ENCODE measurements around the gene TMEM52. TPM values are rescaled to one million over a fixed set of nuclear protein-coding genes. Genes with fewer than 3 reads are reported as not detected.

Gene TMEM52
- total RNA-seq, 2 experiments from 2014 or later: not detected

- POLR2A ChIA-PET: interaction anchor here (1.3 kb wide), 1 partner anchor 131 kb away, joined by 3 read pairs; no protein-coding TSS in a partner anchor
- DNase-seq (no peak), ATAC-seq (ENCODE audit: low read depth) (no peak)
- Mint-ChIP-seq H3K36me3 (no peaks in the 10 kb centered on the region), H3K27ac (no peak overlapping the region), H3K4me1 (peaks cover 12% of the 10 kb centered on the region), H3K4me3 (peak overlapping the region; percentile 70), H3K27me3 (peaks cover 4% of the 10 kb centered on the region), H3K9me3 (no peaks in the 10 kb centered on the region)
Measured at GRCh38 chr1:1910651-1911331, 8.3 kb downstream of the TMEM52 start.

- peak overlapping the region; percentile 77 for H3K27ac Mint-ChIP-seq
- DNase-seq (no peak), ATAC-seq (ENCODE audit: low read depth) (no peak)
- no peaks in the 10 kb centered on the region for H3K36me3 Mint-ChIP-seq
- no peaks in the 10 kb centered on the region for H3K9me3 Mint-ChIP-seq
- POLR2A ChIA-PET: interaction anchor here (0.7 to 1.7 kb wide), 3 partner anchors 12 to 186 kb away, joined by 3 to 7 read pairs (median 5); partner anchors contain the start of gene CDK11A
- H3K4me1 Mint-ChIP-seq: peaks cover 12% of the 10 kb centered on the region
- H3K4me3 Mint-ChIP-seq: peak overlapping the region; percentile 70
- peaks cover 4% of the 10 kb centered on the region for H3K27me3 Mint-ChIP-seq
Measured at GRCh38 chr1:1910033-1910465, 9.0 kb downstream of the TMEM52 start.

- Mint-ChIP-seq H3K27ac (peak overlapping the region; percentile 73), H3K27me3 (peaks cover 3% of the 10 kb centered on the region), H3K9me3 (no peaks in the 10 kb centered on the region), H3K4me3 (peak overlapping the region; percentile 71), H3K36me3 (no peaks in the 10 kb centered on the region), H3K4me1 (peaks cover 12% of the 10 kb centered on the region)
- ATAC-seq (ENCODE audit: low read depth) (peak; percentile 19), DNase-seq (no peak)
- POLR2A ChIA-PET: interaction anchor here (0.9 to 4.9 kb wide), 13 partner anchors 9 to 278 kb away, joined by 3 to 38 read pairs (median 4); partner anchors contain the start of gene NADK
Measured at GRCh38 chr1:1908506-1908791, 10.6 kb downstream of the TMEM52 start.

- H3K36me3 Mint-ChIP-seq: no peaks in the 10 kb centered on the region
- peaks cover 12% of the 10 kb centered on the region for H3K4me1 Mint-ChIP-seq
- peak; percentile 38 for DNase-seq
- peaks cover 1% of the 10 kb centered on the region for H3K27me3 Mint-ChIP-seq
- ATAC-seq (ENCODE audit: low read depth): no peak
- H3K9me3 Mint-ChIP-seq: no peaks in the 10 kb centered on the region
- no peak overlapping the region for H3K4me3 Mint-ChIP-seq
- POLR2A ChIA-PET: interaction anchor here (2.5 to 4.9 kb wide), 2 partner anchors 128 to 137 kb away, joined by 6 to 38 read pairs; partner anchors contain the start of gene NADK
- H3K27ac Mint-ChIP-seq: no peak overlapping the region
Measured at GRCh38 chr1:1907098-1907736, 11.9 kb downstream of the TMEM52 start.

DNA sequence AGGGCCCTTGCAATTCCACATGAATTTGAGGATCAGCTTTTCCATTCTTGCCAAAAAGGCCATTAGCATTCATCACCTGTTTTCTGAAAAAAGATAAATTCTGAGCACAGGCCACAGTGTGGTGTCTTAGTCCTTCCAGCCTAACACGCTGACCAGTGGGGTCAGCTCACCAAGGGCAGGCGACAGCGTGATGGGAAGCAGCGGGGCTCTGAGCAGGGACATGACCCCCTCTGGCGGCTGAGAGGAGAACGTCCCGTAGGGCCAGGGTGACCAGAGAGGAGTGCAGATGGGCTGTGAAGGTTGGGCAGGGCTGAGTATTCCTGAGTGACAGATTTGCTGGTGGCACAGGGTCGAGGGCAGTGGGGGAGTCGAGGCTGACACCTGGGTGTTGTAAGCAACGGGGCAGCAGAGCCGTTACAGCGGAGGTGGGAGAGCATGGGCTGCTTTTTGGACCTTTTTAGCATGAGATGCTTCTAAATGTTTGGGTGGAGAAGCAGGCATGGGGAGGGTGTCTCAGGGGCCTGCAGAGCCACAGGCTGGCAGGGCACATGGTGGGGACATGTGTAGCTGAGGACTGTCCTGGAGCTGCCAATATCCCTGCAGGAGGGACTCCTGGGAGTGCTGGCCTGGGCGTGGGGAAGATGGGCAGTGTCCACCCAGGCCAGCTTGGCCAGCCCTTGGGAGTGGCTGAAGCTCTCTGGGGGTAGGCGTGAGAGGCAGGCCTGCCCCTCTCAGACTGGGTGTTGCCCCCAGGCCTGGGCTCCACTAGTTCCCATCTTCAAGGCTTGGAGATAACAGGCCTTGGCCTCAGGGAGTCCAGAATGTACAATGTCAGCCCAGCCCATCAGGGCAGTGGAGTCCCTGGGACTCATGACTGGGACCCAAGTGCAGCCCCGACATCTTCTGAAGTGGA, 12.6 kb downstream of the TMEM52 start:
- POLR2A ChIA-PET: interaction anchor here (4.9 kb wide), 1 partner anchor 128 kb away, joined by 38 read pairs; the partner anchor contains the start of gene NADK
- DNase-seq (peak; percentile 73), ATAC-seq (ENCODE audit: low read depth) (peak; percentile 27)
- Mint-ChIP-seq H3K4me1 (peaks cover 12% of the 10 kb centered on the region), H3K27ac (peak overlapping the region; percentile 78), H3K36me3 (no peaks in the 10 kb centered on the region), H3K4me3 (peak overlapping the region; percentile 30), H3K27me3 (peaks cover 1% of the 10 kb centered on the region), H3K9me3 (no peaks in the 10 kb centered on the region)

GRCh38 chr1:1903224-1903623, 15.9 kb downstream of the TMEM52 start:
- DNase-seq (no peak), ATAC-seq (ENCODE audit: low read depth) (no peak)
- Mint-ChIP-seq H3K4me3 (no peak overlapping the region), H3K9me3 (no peaks in the 10 kb centered on the region), H3K27ac (no peak overlapping the region), H3K36me3 (no peaks in the 10 kb centered on the region), H3K4me1 (peaks cover 10% of the 10 kb centered on the region), H3K27me3 (peaks cover 7% of the 10 kb centered on the region)
- POLR2A ChIA-PET: no interaction called here

GRCh38 chr1:1901641-1902294, 17.3 kb downstream of the TMEM52 start:
- Mint-ChIP-seq H3K36me3 (no peaks in the 10 kb centered on the region), H3K9me3 (no peaks in the 10 kb centered on the region), H3K4me3 (no peak overlapping the region), H3K27ac (no peak overlapping the region), H3K4me1 (peaks cover 7% of the 10 kb centered on the region), H3K27me3 (peaks cover 7% of the 10 kb centered on the region)
- ATAC-seq (ENCODE audit: low read depth): no peak
- no peak for DNase-seq
- POLR2A ChIA-PET: interaction anchor here (0.8 kb wide), 1 partner anchor 125 kb away, joined by 3 read pairs; no protein-coding TSS in a partner anchor

GRCh38 chr1:1900883-1901640, 18.0 kb downstream of the TMEM52 start:
- H3K4me1 Mint-ChIP-seq: peaks cover 3% of the 10 kb centered on the region
- H3K9me3 Mint-ChIP-seq: no peaks in the 10 kb centered on the region
- peaks cover 7% of the 10 kb centered on the region for H3K27me3 Mint-ChIP-seq
- H3K27ac Mint-ChIP-seq: no peak overlapping the region
- POLR2A ChIA-PET: no interaction called here
- H3K4me3 Mint-ChIP-seq: no peak overlapping the region
- no peaks in the 10 kb centered on the region for H3K36me3 Mint-ChIP-seq
- no peak for DNase-seq
- ATAC-seq (ENCODE audit: low read depth): no peak

DNA sequence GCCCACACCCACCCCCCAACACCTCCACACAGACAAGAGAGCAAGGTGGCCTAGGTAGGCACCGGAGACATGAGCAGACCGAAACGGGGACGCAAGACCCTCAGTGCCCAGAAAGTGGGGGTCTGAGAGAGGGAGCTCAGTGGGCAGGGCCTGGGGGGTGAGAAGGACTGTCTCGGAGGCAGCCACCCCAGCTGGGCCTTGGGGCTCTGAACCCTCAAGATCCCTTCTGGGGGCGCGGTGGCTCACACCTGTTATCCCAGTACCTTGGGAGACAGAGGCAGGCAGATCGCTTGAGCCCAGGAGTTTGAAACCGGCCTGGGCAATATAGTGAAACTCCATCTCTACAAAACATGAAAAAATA, 19.1 kb downstream of the TMEM52 start:
- no peak for ATAC-seq (ENCODE audit: low read depth)
- no peak for DNase-seq
- Mint-ChIP-seq H3K27me3 (peaks cover 7% of the 10 kb centered on the region), H3K4me3 (no peak overlapping the region), H3K4me1 (peaks cover 4% of the 10 kb centered on the region), H3K36me3 (no peaks in the 10 kb centered on the region), H3K27ac (no peak overlapping the region), H3K9me3 (no peaks in the 10 kb centered on the region)
- POLR2A ChIA-PET: interaction anchor here (0.9 kb wide), 1 partner anchor 9 kb away, joined by 3 read pairs; no protein-coding TSS in a partner anchor

- peak; percentile 44 for DNase-seq
- Mint-ChIP-seq H3K9me3 (no peaks in the 10 kb centered on the region), H3K27me3 (peaks cover 7% of the 10 kb centered on the region), H3K36me3 (no peaks in the 10 kb centered on the region), H3K27ac (peak overlapping the region; percentile 45), H3K4me1 (peaks cover 10% of the 10 kb centered on the region), H3K4me3 (no peak overlapping the region)
- POLR2A ChIA-PET: interaction anchor here (0.6 to 1.5 kb wide), 3 partner anchors 9 to 16 kb away, joined by 3 to 7 read pairs (median 5); no protein-coding TSS in a partner anchor
- ATAC-seq (ENCODE audit: low read depth): peak; percentile 45
Measured at GRCh38 chr1:1899266-1899966, 19.7 kb downstream of the TMEM52 start.

DNA sequence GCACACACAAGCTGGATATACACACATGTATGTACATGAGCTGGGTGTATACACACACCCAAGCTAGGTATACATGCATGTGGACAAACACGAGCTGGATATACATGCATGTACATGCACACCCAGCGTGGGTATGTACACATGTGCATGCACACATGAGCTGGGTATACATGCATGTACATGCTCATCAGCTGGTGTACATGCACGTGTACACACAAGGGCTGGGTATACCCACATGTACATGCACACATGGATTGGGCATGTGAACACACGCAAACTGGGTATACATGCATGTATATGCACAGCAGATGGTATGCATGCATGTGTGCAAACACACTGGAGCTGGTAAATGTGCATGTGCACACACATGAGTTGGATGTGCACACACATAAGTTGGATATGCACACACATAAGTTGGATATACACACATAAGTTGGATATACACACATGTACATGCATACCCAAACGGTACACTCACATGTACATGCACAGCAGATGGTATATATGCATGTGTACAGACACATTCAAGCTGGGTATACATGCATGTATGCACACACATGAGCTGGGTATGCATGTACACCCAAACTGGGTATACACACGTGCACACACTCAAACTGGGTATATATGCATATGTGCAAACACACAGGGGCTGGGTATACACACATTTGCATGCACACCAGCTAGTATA, 20.7 kb downstream of the TMEM52 start:
- Mint-ChIP-seq H3K36me3 (no peaks in the 10 kb centered on the region), H3K27me3 (peaks cover 6% of the 10 kb centered on the region), H3K9me3 (no peaks in the 10 kb centered on the region), H3K4me3 (no peak overlapping the region), H3K4me1 (peaks cover 10% of the 10 kb centered on the region), H3K27ac (no peak overlapping the region)
- POLR2A ChIA-PET: interaction anchor here (1.5 kb wide), 1 partner anchor 11 kb away, joined by 7 read pairs; no protein-coding TSS in a partner anchor
- no peak for ATAC-seq (ENCODE audit: low read depth)
- no peak for DNase-seq

Data from activated naive CD8-positive, alpha-beta T cell treated with anti-CD3 and anti-CD28 coated beads, Interleukin-2, amount 10 ng/mL, durations not matched to agents 7 days and 5 days (primary cell).